Glomerular endothelial cell (primary cell): ENCODE measurements around the gene MRE11. TPM values are rescaled to one million over a fixed set of nuclear protein-coding genes. Genes with fewer than 3 reads are reported as not detected.

ENCODE experiments used
- total RNA-seq: library from RNA; depleted of rRNA; stranded (reverse); fragments of >200 nt; gene quantifications from 2 replicates; pipeline ENCODE4 v1.2.3, GENCODE V29; 2015

Gene MRE11
- total RNA-seq, 1 donor from 2014 or later: 9.5 TPM

Other genes starting within 250 kb of the MRE11 start
- gene IZUMO1R, start 189.3 kb downstream of the MRE11 start, total RNA-seq: not detected in 2 replicates
- gene GPR83, start 92.4 kb downstream of the MRE11 start, total RNA-seq: not detected in 2 replicates
- gene ANKRD49, start 140 bp upstream of the MRE11 start, total RNA-seq: 4.3 and 6.0 TPM in 2 replicates
- not detected in 2 replicates for gene C11orf97, start 18.6 kb upstream of the MRE11 start, total RNA-seq
- 6.7 and 8.7 TPM in 2 replicates for gene FUT4, start 50.1 kb upstream of the MRE11 start, total RNA-seq
- 1.1 and 4.0 TPM in 2 replicates for gene PIWIL4, start 73.5 kb upstream of the MRE11 start, total RNA-seq